ENCODE results near the gene CCR7. TPM values are rescaled to one million over a fixed set of nuclear protein-coding genes. Genes with fewer than 3 reads are reported as not detected.
A peak's percentile ranks its signal among the peaks of the same experiment; 100 is the strongest.

CCR7 gene
- total RNA-seq, 3 donors from 2014 or later, result 0.16 to 1.0 (median 0.33) TPM

GRCh38 chr17:40582328-40582901 lies 17.1 kb upstream of the CCR7 start:
- intact Hi-C loops (cut with DNase I; ENCODE audit: low total_unique reads), result no loop called here
- peak; percentile 83 to 94 for DNase-seq (ENCODE audit: low spot score in 2 of 2)
- Histone ChIP-seq H3K4me1 (peaks cover 0 to 11% of the 10 kb centered on the region in 2 donors), H3K4me3 (peak overlapping the region in 2 of 3 donors; percentile 18 to 31), H3K36me3 (no peaks in the 10 kb centered on the region), H3K27me3 (no peaks in the 10 kb centered on the region), H3K27ac (peak overlapping the region; percentile 85 to 92), H3K9me3 (peaks cover 0 to 5% of the 10 kb centered on the region in 2 donors)
- TF ChIP-seq CTCF (IDR thresholded peaks at IDR 0.05) (no peak), POLR2A (IDR thresholded peaks at IDR 0.05) (no peak), POLR2AphosphoS5 (IDR thresholded peaks at IDR 0.05) (peak; percentile 51 to 82 (median 61))

- Histone ChIP-seq H3K9me3 (peaks cover 0 to 5% of the 10 kb centered on the region in 2 donors), H3K36me3 (no peaks in the 10 kb centered on the region), H3K4me1 (peaks cover 0 to 11% of the 10 kb centered on the region in 2 donors), H3K27me3 (no peaks in the 10 kb centered on the region), H3K27ac (peak overlapping the region in 1 of 2 donors; percentile 32), H3K4me3 (no peak overlapping the region)
- no peak for DNase-seq (ENCODE audit: low spot score in 2 of 2)
- TF ChIP-seq CTCF (IDR thresholded peaks at IDR 0.05) (no peak), POLR2A (IDR thresholded peaks at IDR 0.05) (no peak)
- intact Hi-C loops (cut with DNase I; ENCODE audit: low total_unique reads), result no loop called here
These were observed 14.9 kb upstream of the CCR7 start for GRCh38 chr17:40580140-40580539.

- no peak for TF ChIP-seq POLR2AphosphoS5 (IDR thresholded peaks at IDR 0.05)
- Histone ChIP-seq H3K9me3 (peaks cover 0 to 3% of the 10 kb centered on the region in 2 donors), H3K36me3 (no peaks in the 10 kb centered on the region), H3K27me3 (no peaks in the 10 kb centered on the region), H3K27ac (no peak overlapping the region), H3K4me3 (no peak overlapping the region), H3K4me1 (peaks cover 0 to 11% of the 10 kb centered on the region in 2 donors)
- DNase-seq (ENCODE audit: low spot score in 2 of 2), result no peak
- intact Hi-C loops (cut with DNase I; ENCODE audit: low total_unique reads), result no loop called here
These were observed 14.2 kb upstream of the CCR7 start for GRCh38 chr17:40579471-40579870.

GRCh38 chr17:40577611-40578065 lies 12.4 kb upstream of the CCR7 start:
- Histone ChIP-seq H3K27ac (no peak overlapping the region), H3K4me1 (peaks cover 0 to 11% of the 10 kb centered on the region in 2 donors), H3K4me3 (no peak overlapping the region), H3K36me3 (no peaks in the 10 kb centered on the region), H3K9me3 (peaks cover 7 to 11% of the 10 kb centered on the region in 2 donors), H3K27me3 (no peaks in the 10 kb centered on the region)
- no peak for DNase-seq (ENCODE audit: low spot score in 2 of 2)
- intact Hi-C loops (cut with DNase I; ENCODE audit: low total_unique reads), result no loop called here
- TF ChIP-seq POLR2A (IDR thresholded peaks at IDR 0.05), result no peak
- no peak for TF ChIP-seq CTCF (IDR thresholded peaks at IDR 0.05)
- no peak for TF ChIP-seq POLR2AphosphoS5 (IDR thresholded peaks at IDR 0.05)

GRCh38 chr17:40576113-40576740 lies 11.0 kb upstream of the CCR7 start:
- no peaks in the 10 kb centered on the region for H3K27me3 ChIP-seq
- intact Hi-C loops (cut with DNase I; ENCODE audit: low total_unique reads), result no loop called here
- TF ChIP-seq POLR2A (IDR thresholded peaks at IDR 0.05), result no peak
- TF ChIP-seq POLR2AphosphoS5 (IDR thresholded peaks at IDR 0.05), result no peak
- no peak for TF ChIP-seq CTCF (IDR thresholded peaks at IDR 0.05)
- H3K36me3 ChIP-seq, result no peaks in the 10 kb centered on the region
- no peaks in the 10 kb centered on the region for H3K4me1 ChIP-seq
- no peak overlapping the region for H3K4me3 ChIP-seq
- DNase-seq (ENCODE audit: low spot score in 2 of 2), result no peak
- H3K27ac ChIP-seq, result peak overlapping the region; percentile 40 to 61
- peaks cover 7 to 11% of the 10 kb centered on the region in 2 donors for H3K9me3 ChIP-seq
